K562 (cell line): ENCODE data around the gene ACTR5. TPM values are rescaled to one million over a fixed set of nuclear protein-coding genes. Genes with fewer than 3 reads are reported as not detected.

Experiments
- E2F6 ChIP-seq, 2 experiments: IDR thresholded peaks; 2 replicates each; pipeline ENCODE4 v1.6.1; 2011; ENCODE audit warnings: borderline replicate concordance in 1 of 2, control low read depth in 1 of 2, low read depth in 1 of 2, low read length in 1 of 2, mild to moderate bottlenecking in 1 of 2, mixed read lengths in 1 of 2, moderate library complexity in 1 of 2; ENCODE audit not compliant: insufficient read depth in 1 of 2, insufficient read length in 1 of 2, poor library complexity in 1 of 2, severe bottlenecking in 1 of 2; ENCODE audit errors: extremely low read depth in 1 of 2
- ESRRA ChIP-seq: fragments of 450-650 bp; IDR thresholded peaks from 2 replicates; pipeline ENCODE4 v1.6.1; 2014; ENCODE audit warnings: low read depth, mild to moderate bottlenecking, moderate library complexity, borderline replicate concordance
- GABPB1 ChIP-seq: sonication (generic); formaldehyde crosslinking; IDR thresholded peaks from 2 replicates; pipeline ENCODE4 v1.8.0; 2022; ENCODE audit warnings: mild to moderate bottlenecking, missing genetic modification reagents
- HNRNPL ChIP-seq: fragments of 200-400 bp; formaldehyde crosslinking; IDR thresholded peaks from 2 replicates; pipeline ENCODE4 v1.6.1; 2017; ENCODE audit warnings: low read depth, mild to moderate bottlenecking, low read length
- PCBP1 ChIP-seq: fragments of 200-400 bp; formaldehyde crosslinking; IDR thresholded peaks from 2 replicates; pipeline ENCODE4 v1.6.1; 2018; ENCODE audit warnings: mild to moderate bottlenecking, low read depth, low read length; ENCODE audit not compliant: poor library complexity, severe bottlenecking
- PRDM10 ChIP-seq: fragments of 450-650 bp; IDR thresholded peaks from 2 replicates; pipeline ENCODE4 v1.6.1; 2018; ENCODE audit not compliant: partially characterized antibody
- ZBTB40 ChIP-seq, 2 experiments: fragments of 450-650 bp in 1 of 2; sonication (generic) in 1 of 2; formaldehyde crosslinking in 1 of 2; IDR thresholded peaks; 2 replicates each; pipeline versions ENCODE4 v1.7.1 to v1.9.0; 2016 to 2022; ENCODE audit warnings: inconsistent platforms in 1 of 2, mild to moderate bottlenecking in 1 of 2, missing genetic modification reagents in 1 of 2
- polyA plus RNA-seq, 8 experiments: library from polyadenylated mRNA; depleted of rRNA in 4 of 8; stranded (reverse) in 5 of 8; unstranded in 3 of 8; fragments of >200 nt; fragmentation: Nextera tagmentation in 2 of 8; fragmentation: Illumina TruSeq in 1 of 8; extraction: Ambion mirVana in 2 of 8; extraction: Trizol in 1 of 8; gene quantifications; 2 replicates each; pipeline versions ENCODE4 v1.2.1 to v1.2.3, GENCODE V29; 2011 to 2014; ENCODE audit warnings: inconsistent platforms in 1 of 8, missing spikeins in 1 of 8
- total RNA-seq, 7 experiments: library from RNA; depleted of rRNA in 6 of 7; stranded (reverse); fragments of >200 nt in 6 of 7; fragmentation: Illumina TruSeq in 2 of 7; extraction: Trizol in 2 of 7; gene quantifications; 2 replicates each; pipeline versions ENCODE4 v1.2.1 to v1.2.3, GENCODE V29; 2011 to 2021; ENCODE audit warnings: low replicate concordance in 1 of 7

ACTR5 gene
- total and polyA plus RNA-seq, 9 of the 15 experiments (the other 6 are each of a cell fraction or from before 2014, with no cell fraction given), result 0.93 to 18.8 (median 12.9) TPM

DNA sequence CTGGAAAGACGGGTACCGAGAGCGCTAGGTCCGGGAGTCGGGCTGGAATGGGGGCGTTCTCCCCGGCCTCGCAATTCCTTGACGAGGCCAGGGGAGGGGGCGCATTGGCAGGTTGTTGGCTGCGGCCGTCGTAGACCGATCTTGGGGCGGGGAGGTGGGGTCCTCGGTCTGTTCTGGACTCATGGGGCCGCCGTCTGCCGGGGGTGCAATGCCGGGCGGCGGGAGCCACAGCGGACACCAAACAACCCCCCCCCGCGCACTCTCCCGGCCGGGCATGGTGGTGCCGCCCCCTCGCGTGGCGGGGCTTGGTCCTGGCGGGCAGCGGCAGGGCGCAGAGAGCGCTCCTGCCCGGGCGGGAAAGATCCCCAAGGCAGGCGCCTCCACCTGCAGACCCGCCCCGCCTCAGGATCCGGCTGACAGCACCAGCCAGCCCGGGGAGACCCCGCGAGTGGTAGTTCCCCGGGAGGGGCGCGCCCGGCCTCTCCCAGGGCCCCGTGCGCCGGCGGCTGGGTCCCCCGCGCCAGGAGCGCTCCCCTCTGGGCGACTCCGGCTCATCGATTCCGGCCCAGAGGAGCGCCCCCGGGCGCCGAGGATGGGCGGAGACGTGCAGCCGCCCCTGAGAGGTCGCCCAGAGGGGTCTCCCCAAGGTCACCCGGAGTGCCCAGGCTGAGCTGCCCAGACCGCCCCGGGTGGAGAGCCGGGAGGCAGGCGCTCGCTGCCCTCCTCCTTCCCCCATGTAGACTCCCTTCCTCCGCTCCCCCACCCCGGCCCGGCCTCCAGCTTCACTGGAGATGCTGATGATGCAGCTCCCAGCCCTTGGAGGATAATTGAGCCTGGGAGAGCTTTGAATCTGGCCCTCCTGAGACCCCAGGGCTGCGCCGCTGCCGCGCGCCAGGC is 57.9 kb downstream of the ACTR5 start (continued):
- TF ChIP-seq PRDM10 (peak; percentile 42), ESRRA (peak; percentile 79), GABPB1 (CRISPR knock-in tag) (peak; percentile 24; the same call in 1 of the 2 replicates), E2F6 (IDR thresholded peaks at IDR 0.05; ENCODE audit: borderline replicate concordance in 1 of 2, extremely low read depth in 1 of 2, insufficient read depth in 1 of 2, insufficient read length in 1 of 2, low read depth in 1 of 2, low read length in 1 of 2, poor library complexity in 1 of 2, severe bottlenecking in 1 of 2) (peak in 1 of 2 experiments; percentile 19), HNRNPL (0 out of 2 replicates have a peak, but pooled peaks have one; percentile 71), ZBTB40 (IDR thresholded peaks at IDR 0.05) (peak; percentile 19; the same call in 1 of the 2 replicates), ZBTB40 (CRISPR knock-in tag; IDR thresholded peaks at IDR 0.05) (no peak), PCBP1 (peak; percentile 58)
